ENCODE measurements around the gene C8G.

The C8G gene

DNA sequence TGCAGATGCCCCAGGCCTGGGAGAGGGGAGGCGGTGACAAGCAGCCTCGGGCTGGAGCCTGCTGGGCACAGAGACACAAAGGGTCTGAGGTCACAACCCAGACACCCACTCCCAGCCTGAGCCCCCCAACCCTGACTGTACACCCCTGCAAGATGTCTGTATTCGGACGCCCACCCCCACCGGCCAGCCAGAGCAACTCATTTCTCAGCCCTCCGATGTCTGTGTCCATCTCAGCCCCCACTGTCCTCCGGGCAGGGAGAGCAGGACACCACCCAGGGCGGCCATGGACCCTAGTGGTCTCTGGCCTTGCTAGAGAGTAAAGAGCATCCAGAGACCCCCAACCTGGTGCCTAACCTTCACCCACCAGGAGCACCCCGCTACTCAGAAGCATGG lies 10.9 kb downstream of the C8G start:
- no peak for DNase-seq

DNA sequence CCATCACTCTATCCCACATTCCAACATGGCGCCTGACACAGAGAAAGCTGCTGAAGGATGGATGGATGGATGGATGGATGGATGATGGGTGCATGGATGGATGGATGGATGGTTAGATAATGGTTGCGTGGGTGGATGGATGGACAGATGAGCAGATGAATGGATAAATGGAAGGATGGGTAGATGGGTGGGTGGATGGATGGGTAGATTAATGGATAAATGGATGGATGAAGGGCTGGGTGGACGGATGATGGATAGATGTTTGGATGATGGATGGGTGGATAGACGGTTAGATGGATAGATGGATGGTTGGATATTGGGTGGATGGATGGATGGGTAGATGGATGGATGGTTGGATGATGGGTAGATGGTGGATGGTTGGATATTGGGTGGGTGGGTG lies 11.6 kb downstream of the C8G start:
- no peak for DNase-seq

GRCh38 chr9:136957461-136957860 lies 12.4 kb downstream of the C8G start:
- DNase-seq: no peak

DNA sequence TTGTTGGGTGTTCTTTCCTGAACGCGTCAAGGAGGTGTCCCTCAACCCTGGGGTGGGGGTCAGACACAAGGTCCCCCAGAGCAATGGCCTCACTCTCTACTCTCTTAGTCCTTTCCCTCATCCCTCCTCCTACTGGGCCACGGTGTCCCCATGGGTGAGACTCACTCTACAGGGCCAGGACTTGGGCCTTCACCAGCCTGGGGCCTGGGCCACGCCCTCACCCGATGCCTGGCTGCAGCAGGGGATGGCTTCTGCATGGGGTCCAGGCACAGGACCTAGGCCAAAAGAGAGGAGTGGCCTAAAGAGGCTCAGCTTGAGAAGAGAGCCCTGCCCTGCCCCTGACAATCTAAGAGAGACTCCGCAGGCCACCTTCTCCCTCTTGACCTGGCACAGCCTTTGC lies 12.9 kb downstream of the C8G start:
- DNase-seq: no peak

DNA sequence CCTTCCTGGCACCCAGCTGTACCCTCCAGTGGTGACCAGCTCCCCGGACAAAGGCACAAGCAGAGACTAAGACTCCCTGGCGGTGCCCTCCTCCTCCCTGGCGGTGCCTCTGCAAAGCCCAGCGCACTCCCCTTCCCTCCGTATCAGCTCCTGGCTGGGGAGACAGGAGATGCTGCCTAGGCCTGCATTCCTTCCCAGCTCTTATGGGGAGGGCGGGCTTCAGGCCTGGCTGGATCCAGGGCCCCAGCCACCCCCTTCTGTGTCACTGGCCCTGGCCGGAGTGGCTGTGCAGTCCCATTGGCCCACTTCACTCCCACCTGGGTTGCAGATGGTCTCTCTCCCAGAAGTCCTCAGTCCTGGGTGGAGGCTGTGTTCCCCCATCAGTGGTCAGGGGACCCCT lies 13.4 kb downstream of the C8G start:
- DNase-seq: no peak

- DNase-seq: no peak
Measured at GRCh38 chr9:136958898-136959850, 14.1 kb downstream of the C8G start.

DNA sequence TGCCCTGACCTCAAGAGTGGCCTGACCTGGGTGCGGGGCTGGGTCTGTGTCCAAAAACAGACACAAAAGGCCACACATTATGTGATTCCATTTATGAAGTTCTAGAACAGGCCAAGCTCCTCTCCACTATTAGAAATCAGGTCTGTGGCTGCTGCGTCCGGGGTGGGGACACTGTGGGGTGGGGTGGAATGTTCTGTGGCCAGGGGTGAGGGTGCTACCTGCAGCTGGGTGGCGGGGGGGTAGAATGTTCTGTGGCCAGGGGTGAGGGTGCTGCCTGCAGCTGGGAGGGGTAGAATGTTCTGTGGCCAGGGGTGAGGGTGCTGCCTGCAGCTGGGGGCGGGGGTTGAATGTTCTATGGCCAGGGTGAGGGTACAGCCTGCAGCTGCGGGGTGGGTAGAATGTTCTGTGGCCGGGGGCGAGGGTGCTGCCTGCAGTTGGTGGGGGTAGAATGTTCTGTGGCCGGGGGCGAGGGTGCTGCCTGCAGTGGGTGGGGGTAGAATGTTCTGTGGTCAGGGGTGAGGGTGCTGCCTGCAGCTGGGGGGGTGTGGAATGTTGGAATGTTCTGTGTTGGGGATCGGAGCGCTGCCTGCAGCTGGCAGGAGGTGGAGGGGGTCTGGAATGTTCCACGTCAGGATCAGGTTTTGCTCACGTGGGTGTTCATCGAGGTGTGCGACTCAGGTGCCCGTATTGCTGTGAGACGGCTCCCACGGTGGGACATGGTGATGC lies 15.3 kb downstream of the C8G start:
- no peak for DNase-seq

- no peak for DNase-seq
Measured at GRCh38 chr9:136960938-136961275, 15.9 kb downstream of the C8G start.

- DNase-seq: no peak
Measured at GRCh38 chr9:136961279-136962065, 16.4 kb downstream of the C8G start.

DNA sequence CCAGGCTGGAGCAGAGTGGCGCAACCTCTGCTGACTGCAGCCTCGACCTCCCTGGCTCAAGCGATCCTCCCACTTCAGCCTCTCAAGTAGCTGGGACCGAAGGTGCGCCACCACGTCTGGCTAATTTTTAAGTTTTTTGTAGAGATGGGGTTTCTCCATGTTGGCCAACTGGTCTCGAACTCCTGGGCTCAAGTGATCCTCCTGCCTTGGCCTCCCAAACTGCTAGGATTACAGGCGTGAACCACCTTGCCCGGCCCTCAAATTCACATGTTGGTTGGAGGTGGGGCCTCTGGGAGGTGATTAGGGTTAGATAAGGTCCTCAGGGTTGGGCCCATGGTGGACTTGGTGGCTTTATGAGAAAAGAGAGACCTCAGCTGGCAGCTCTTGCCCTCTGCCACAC lies 17.1 kb downstream of the C8G start:
- no peak for DNase-seq

DNA sequence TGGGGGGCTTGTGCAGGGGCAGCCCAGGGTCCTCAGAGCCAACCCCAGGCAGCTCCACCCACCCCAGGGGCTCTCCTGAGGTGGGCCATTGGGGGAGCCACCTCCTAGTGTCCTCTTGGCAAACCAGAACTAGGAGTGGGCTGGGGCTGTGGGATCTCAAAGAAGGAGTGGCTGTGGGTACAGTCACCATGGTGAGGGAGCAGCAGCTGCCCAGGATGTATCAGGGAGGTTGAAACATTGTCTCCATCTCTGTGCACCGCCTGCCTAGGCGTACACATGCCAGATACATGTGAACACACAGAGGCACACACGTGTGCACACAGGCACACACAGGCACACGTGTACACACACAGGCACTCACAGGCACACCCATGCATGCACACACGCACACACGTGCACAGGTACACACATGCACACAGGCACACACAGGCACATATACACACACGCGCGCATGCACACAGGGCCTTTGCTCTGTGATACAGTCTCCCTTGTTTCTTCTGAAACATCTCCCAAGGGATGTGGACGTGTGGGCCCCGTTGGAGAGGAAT lies 17.7 kb downstream of the C8G start:
- no peak for DNase-seq

GRCh38 chr9:136963341-136963740 lies 18.3 kb downstream of the C8G start:
- no peak for DNase-seq

- no peak for DNase-seq
Measured at GRCh38 chr9:136963751-136964150, 18.7 kb downstream of the C8G start.

- no peak for DNase-seq
Measured at GRCh38 chr9:136964171-136964689, 19.2 kb downstream of the C8G start.

DNA sequence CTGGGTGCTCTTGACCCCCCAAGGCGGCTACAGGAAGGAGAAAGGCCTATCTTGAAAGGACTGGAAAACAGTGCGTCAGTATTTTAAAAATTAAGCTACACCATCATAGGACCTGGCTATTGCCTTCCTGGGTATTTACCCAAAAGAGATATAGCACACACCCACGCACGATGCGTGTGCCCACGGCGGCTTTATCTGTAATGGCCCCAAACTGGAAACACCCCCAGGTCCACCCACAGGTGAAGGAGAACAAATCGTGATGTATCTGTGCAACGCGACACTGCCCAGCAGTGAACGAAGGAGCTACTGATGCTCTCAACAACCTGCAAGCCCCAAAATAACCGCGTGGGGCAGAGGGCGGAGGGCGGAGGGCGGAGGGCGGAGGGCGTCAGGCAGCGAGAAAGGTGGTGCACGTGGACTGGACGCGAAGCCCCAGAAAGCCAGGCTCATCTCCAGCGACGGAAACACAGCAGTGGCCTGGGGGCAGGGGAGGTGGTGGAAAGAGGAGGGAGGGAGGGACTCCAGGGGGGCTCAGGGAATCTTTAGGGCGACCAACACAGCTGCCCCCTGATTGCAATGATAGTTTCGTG lies 19.9 kb downstream of the C8G start:
- no peak for DNase-seq

DNA sequence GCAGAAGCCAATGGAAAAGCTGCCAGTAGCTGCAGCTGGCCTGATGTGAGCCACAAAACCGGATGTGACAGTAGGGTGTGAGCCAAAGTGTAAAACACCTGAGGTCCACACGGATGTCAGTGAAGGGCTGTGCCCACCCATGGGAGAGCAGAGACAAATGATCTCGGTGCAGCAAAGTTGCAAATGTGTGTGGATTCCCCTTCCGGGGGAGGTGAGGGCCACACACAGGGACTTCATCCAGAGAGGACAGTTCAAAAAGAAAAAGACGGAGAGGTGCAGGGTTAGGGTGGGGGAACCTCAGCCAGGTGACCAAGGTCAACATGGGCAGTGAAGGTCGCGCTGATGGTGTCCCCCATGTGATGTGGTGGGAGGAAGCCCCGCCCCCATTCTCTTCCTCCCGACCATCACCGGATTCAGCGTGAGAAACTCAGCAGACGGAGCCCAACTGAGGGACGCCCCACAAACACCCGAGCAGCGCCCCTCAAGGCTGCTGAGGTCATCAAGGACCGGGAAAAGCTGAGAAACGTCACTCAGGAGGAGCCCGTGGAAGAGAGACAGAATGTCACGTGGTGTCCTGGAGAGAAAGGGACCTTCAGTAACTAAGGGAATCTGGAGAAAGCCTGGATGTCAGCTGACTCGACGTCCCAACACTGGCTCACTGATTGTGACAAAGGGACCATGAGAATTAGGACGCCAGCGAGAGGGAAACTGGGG lies 20.9 kb downstream of the C8G start:
- no peak for DNase-seq

DNA sequence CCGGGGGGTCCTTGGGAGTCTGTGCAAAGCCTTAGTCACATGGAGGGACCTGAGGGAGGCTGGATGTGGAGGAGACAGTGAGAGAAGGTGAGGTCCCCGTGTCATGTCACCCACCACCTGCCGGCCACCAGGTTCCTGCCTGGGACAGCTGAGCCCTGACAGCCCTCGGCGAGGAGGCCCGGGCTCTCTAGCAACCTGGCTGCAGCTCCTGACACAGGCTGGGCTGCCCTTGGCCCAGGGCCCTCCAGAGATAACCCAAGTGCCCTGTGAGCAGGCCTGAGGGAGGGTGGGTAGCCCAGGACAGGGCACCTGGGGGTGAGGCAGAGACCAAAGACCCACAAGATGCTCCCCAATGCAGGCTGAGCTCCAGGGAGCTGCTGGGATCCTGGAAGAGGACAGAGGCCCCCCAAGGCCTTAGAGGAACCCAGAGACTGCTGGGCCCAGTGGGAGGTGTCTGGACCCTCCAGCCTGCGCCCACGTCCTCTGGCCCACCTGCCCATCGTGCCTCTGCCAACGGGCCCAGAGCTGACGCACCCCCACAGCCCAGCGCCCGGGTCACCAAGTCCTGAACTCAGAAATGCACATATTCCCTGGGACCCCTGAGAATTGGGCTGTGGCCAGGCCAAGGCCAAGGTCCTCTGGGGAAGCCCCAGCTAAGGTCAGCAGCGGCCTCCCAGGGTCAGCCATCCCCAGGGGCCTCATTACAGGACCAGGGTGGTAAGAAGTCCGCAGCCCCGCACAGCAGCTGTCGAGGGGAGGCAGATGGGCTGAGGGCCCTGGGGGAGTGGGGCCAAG lies 23.5 kb downstream of the C8G start:
- DNase-seq: no peak

- DNase-seq: no peak
Measured at GRCh38 chr9:136969150-136969549, 24.1 kb downstream of the C8G start.

GRCh38 chr9:136969774-136970173 lies 24.7 kb downstream of the C8G start:
- DNase-seq: no peak

GRCh38 chr9:136970361-136970760 lies 25.3 kb downstream of the C8G start:
- no peak for DNase-seq

DNA sequence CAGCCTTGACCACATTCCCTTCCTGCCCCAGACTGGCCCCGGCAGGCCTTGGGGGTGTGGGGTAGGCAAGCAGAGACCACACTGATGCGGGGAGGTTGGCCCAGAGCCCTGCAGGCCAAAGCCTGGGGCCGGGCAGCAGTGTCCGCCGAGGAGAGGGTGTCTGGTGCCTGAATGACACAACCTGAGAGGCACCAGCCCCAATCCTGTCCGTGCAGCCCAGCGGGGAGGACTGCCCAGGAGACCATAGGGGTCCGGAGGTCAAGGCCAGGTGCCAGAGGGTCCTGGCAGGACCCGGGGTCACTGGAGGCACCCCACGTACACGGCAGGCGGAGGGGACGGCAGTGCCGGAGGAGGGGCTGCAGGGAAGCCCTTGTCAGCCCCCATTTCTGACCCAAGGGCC lies 26.7 kb downstream of the C8G start:
- DNase-seq: no peak

Measured in NCI-H1092 (cell line).